GM12875 (cell line): ENCODE measurements around the gene TMEM117.

Experiments
- H3K4me3 ChIP-seq: one replicate; pipeline ENCODE4 v1.5.1; 2011; ENCODE audit warnings: low read depth, low read length, control low read depth
- TF ChIP-seq, protein P1 (sequence below): IDR thresholded peaks from 2 replicates; pipeline ENCODE4 v1.5.1; 2011; ENCODE audit warnings: low read depth, mild to moderate bottlenecking, control low read depth, inconsistent platforms, low read length, moderate library complexity, borderline replicate concordance; ENCODE audit not compliant: insufficient read depth

Gene TMEM117

DNA sequence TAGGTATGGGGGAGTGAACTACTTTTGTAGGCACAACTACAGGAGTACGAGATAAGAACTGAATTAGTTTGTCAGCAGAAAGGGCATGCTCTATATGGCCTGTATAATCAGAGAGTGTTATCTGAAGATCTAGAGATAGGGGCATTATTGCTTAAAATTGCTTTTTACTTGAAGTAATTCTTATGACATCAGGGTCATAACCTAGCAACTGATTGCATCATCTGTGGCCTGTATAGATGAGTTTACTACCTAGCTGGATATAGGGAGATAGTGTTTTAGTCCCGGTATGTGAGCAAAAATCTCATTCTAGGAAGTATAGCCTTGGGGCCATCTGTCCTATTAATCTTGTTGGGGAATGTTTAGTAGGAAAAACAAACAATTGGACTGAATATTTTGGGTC lies 142.7 kb downstream of the TMEM117 start:
- TF ChIP-seq, protein P1, sequence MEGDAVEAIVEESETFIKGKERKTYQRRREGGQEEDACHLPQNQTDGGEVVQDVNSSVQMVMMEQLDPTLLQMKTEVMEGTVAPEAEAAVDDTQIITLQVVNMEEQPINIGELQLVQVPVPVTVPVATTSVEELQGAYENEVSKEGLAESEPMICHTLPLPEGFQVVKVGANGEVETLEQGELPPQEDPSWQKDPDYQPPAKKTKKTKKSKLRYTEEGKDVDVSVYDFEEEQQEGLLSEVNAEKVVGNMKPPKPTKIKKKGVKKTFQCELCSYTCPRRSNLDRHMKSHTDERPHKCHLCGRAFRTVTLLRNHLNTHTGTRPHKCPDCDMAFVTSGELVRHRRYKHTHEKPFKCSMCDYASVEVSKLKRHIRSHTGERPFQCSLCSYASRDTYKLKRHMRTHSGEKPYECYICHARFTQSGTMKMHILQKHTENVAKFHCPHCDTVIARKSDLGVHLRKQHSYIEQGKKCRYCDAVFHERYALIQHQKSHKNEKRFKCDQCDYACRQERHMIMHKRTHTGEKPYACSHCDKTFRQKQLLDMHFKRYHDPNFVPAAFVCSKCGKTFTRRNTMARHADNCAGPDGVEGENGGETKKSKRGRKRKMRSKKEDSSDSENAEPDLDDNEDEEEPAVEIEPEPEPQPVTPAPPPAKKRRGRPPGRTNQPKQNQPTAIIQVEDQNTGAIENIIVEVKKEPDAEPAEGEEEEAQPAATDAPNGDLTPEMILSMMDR, result no peak

DNA sequence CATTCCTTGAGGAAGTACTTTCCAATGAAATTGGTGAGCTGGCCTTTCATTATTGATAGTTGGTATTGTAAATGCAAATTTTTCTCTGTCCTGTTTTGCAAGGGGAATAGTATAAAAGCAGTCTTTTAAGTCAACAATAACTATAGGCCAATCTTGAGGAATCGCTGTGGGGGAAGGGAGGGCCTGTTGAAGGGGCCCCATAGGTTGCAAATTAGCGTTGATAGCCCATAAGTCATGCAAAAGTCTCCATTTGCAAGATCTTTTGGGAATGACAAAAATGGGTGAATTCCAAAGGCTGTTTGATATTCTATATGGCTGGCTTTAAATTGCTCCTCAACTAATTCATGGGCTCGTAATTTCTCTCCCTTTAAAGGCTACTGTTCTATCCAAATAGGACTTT lies 143.6 kb downstream of the TMEM117 start:
- H3K4me3 ChIP-seq, result no peak overlapping the region
- TF ChIP-seq, protein P1, result no peak

More for the DNA sequence above, 142.7 kb downstream of the TMEM117 start:
- H3K4me3 ChIP-seq, result no peak overlapping the region

DNA sequence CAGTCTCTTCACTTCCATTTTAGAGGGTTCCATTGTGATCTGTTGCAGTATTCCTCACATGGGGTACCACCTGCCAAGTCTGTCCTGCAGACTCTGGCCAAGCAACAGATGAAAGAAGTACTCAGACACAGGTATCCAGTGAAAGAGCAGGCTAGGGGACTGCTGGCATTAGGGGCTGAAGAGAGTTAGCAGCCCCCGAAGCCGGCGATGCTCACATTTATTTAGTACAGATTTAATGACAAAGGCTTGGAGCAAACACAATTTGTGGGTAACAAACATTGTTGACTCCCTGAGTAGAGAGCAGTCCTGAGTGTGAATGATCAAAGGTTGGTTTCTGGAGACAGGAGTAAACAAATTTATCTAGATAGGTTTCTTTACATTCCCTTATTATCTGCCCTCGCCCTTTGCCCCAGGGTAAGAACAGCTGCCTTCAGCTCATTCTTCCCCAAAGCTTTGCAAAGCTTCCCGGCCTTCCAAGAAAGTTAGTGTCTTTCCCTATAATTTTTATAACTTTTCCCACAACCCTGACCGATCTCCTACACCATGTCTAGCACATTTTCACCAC lies 144.8 kb downstream of the TMEM117 start:
- TF ChIP-seq, protein P1, result no peak
- no peak overlapping the region for H3K4me3 ChIP-seq

DNA sequence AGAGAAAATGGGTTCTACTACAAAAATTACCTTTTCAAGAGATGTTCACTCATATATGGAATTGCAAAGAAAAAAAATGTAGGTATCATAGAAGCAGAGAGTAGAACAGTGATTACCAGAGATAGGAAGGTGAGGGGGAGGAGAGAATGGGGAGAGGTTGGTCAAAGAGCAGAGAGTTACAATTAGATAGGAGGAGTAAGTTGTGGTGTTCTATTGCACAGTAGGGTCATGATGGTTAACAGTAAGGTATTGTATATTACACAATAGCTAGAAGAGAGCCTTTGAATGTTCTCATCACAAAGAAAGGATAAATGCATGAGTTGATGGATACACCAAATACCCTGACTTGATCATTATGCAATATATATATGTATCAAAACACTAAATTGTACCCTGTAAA lies 145.8 kb downstream of the TMEM117 start:
- TF ChIP-seq, protein P1, result no peak
- H3K4me3 ChIP-seq, result no peak overlapping the region

DNA sequence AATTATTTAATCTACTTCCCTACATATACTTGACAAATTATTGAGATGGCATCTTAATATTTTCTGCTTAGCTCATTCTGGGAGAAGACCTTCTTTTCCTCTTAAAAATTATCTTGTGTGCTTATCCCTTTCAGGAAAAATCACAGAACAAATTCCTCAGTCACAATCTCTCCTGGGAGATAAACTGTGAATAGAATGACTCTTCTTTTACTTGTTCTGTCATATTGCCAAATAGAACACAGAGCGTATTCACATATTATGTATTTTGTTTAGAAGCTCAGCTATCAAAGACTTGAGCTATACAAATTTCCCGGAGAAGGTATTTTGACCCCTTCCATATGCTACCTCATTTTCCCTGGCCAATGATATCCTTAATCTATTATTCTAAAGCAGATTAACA lies 146.7 kb downstream of the TMEM117 start:
- no peak overlapping the region for H3K4me3 ChIP-seq
- TF ChIP-seq, protein P1, result no peak

DNA sequence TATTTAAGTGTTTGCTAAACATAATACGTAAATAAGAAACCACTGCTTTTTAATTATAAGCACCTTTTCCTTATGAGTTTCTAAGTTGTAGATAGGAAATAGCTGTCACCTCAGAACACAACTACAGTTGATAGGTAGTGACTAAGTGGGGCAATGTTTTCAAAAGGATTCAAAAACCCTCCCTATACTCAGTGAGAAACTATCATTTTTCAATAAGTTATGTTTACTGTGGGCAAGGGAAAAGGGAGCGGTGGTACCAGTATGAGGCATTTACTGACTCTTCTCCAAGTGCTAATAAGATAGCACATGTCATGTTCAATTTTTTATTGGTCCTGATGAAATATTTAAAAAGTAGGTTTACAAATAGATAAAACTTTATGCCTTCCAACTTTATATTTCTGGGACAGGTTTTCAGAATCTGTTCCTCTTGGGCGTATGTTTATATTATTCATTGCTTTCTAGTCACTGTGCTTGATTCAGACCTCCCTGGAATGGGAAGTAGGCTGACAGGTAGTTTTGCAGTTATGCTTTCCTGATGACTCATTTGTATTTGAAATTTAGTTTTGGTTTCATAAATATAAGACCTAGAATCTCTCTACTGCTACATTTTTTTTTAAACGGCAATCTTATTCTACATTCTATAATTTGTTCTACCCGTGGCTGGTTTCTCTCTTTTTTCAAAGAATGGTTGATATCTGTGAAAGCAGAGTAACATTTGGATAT lies 153.1 kb downstream of the TMEM117 start:
- no peak overlapping the region for H3K4me3 ChIP-seq
- TF ChIP-seq, protein P1, result no peak

DNA sequence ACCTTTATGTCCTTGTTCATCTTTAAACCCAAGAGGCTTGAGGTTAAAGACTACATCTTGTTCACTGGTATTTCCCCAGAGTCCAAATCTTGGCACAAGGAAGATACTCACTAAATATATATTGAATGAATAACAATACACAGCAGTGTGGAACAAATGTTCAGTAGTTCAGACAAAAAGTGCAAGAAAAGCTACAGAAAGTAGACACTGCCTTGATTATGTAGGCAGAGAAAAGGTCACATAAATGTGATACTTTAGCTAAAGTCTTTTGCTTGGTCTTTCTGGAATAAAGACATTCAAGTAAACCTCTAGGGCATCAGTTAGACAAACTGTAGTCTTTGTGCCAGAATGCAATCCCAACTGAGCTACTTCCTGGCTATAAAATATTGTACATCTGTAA lies 157.0 kb downstream of the TMEM117 start:
- no peak overlapping the region for H3K4me3 ChIP-seq
- TF ChIP-seq, protein P1, result no peak
